Neural cell (in vitro differentiated cells): ENCODE results near the gene MAD1L1. TPM values are rescaled to one million over a fixed set of nuclear protein-coding genes. Genes with fewer than 3 reads are reported as not detected.

Experiments used
- H2AFZ ChIP-seq: fragments of 200-600, 300-800 bp; sonication (generic), shearing (Covaris generic); 2 replicates; pipeline ENCODE4 v1.6.0; 2014; ENCODE audit warnings: low read depth, mild to moderate bottlenecking, antibody characterized with exemption, low read length, moderate library complexity
- H3F3A ChIP-seq: fragments of 200-600 bp; shearing (Covaris generic); 2 replicates; pipeline ENCODE4 v1.6.1; 2016; ENCODE audit warnings: mild to moderate bottlenecking, moderate library complexity, mixed read lengths, antibody characterized with exemption, low read length; ENCODE audit not compliant: insufficient read depth, poor library complexity, severe bottlenecking
- H3K27ac ChIP-seq: fragments of 200-600, 300-800 bp; sonication (generic), shearing (Covaris generic); 2 replicates; pipeline ENCODE4 v1.5.1; 2014; ENCODE audit warnings: mild to moderate bottlenecking, low read length, moderate library complexity
- H3K27me3 ChIP-seq: fragments of 300-800, 200-600 bp; sonication (generic), shearing (Covaris generic); 2 replicates; pipeline ENCODE4 v1.6.0; 2014; ENCODE audit warnings: mild to moderate bottlenecking, low read depth, low read length, moderate library complexity; ENCODE audit not compliant: insufficient read depth
- H3K36me3 ChIP-seq: fragments of 300-800, 200-600 bp; sonication (generic), shearing (Covaris generic); 2 replicates; pipeline ENCODE4 v1.5.1; 2014; ENCODE audit warnings: mild to moderate bottlenecking, antibody characterized with exemption, low read length, moderate library complexity; ENCODE audit not compliant: insufficient read depth
- H3K4me2 ChIP-seq: fragments of 300-800, 200-600 bp; sonication (generic), shearing (Covaris generic); 2 replicates; pipeline ENCODE4 v1.6.0; 2014; ENCODE audit warnings: mild to moderate bottlenecking, low read length
- H3K4me3 ChIP-seq: fragments of 300-800, 200-600 bp; sonication (generic), shearing (Covaris generic); 2 replicates; pipeline ENCODE4 v1.5.1; 2014; ENCODE audit warnings: mild to moderate bottlenecking, low read length, moderate library complexity
- H3K79me2 ChIP-seq: fragments of 200-600 bp; shearing (Covaris generic); replicated peaks from 2 replicates; pipeline ENCODE4 v1.6.0; 2014; ENCODE audit warnings: mild to moderate bottlenecking, low read length, moderate library complexity; ENCODE audit not compliant: insufficient read depth
- H3K9ac ChIP-seq: fragments of 300-800, 200-600 bp; sonication (generic), shearing (Covaris generic); 2 replicates; pipeline ENCODE4 v1.6.1; 2016; ENCODE audit warnings: mild to moderate bottlenecking, low read length, mixed read lengths
- H3K9me2 ChIP-seq: fragments of 200-600 bp; shearing (Covaris generic); 2 replicates; pipeline ENCODE4 v1.6.1; 2016; ENCODE audit warnings: mild to moderate bottlenecking, low read length, mixed read lengths; ENCODE audit not compliant: insufficient read depth
- H3K9me3 ChIP-seq: fragments of 200-600, 300-800 bp; sonication (generic), shearing (Covaris generic); 2 replicates; pipeline ENCODE4 v1.6.1; 2016; ENCODE audit warnings: mild to moderate bottlenecking, mixed run types, low read length, moderate library complexity, mixed read lengths
- H4K20me1 ChIP-seq: fragments of 200-600 bp; shearing (Covaris generic); 2 replicates; pipeline ENCODE4 v1.6.1; 2016; ENCODE audit warnings: mild to moderate bottlenecking, mixed run types; ENCODE audit not compliant: insufficient read depth
- CTCF ChIP-seq: fragments of 450-650 bp; IDR thresholded peaks from 2 replicates; pipeline ENCODE4 v1.5.1; 2014; ENCODE audit warnings: antibody characterized with exemption, mild to moderate bottlenecking, moderate library complexity; ENCODE audit not compliant: poor library complexity, severe bottlenecking
- EP300 ChIP-seq: fragments of 450-650 bp; conservative IDR thresholded peaks from 2 replicates; pipeline ENCODE4 v1.6.1; 2014; ENCODE audit warnings: antibody characterized with exemption, mild to moderate bottlenecking, moderate library complexity; ENCODE audit not compliant: poor library complexity, severe bottlenecking
- EZH2 ChIP-seq: fragments of 200-600, 300-800 bp; shearing (Covaris generic), sonication (generic); IDR thresholded peaks from 2 replicates; pipeline ENCODE4 v1.6.1; 2014; ENCODE audit warnings: antibody characterized with exemption, low read length, borderline replicate concordance, mild to moderate bottlenecking; ENCODE audit not compliant: insufficient read depth, poor library complexity, severe bottlenecking
- MXI1 ChIP-seq: fragments of 450-650 bp; conservative IDR thresholded peaks from 2 replicates; pipeline ENCODE4 v1.6.1; 2014; ENCODE audit warnings: antibody characterized with exemption, mild to moderate bottlenecking; ENCODE audit not compliant: poor library complexity, severe bottlenecking
- POLR2AphosphoS5 ChIP-seq: IDR thresholded peaks from 2 replicates; pipeline ENCODE4 v1.6.1; 2012
- RAD21 ChIP-seq: fragments of 450-650 bp; conservative IDR thresholded peaks from 2 replicates; pipeline ENCODE4 v1.6.1; 2014; ENCODE audit warnings: antibody characterized with exemption, mild to moderate bottlenecking, moderate library complexity
- REST ChIP-seq: IDR thresholded peaks from 2 replicates; pipeline ENCODE4 v1.6.1; 2012; ENCODE audit warnings: borderline replicate concordance
- SMC3 ChIP-seq: fragments of 450-650 bp; conservative IDR thresholded peaks from 2 replicates; pipeline ENCODE4 v1.6.1; 2014; ENCODE audit warnings: antibody characterized with exemption, mild to moderate bottlenecking, moderate library complexity; ENCODE audit not compliant: poor library complexity
- TAF1 ChIP-seq: IDR thresholded peaks from 2 replicates; pipeline ENCODE4 v1.6.1; 2012; ENCODE audit warnings: low read depth
- polyA plus RNA-seq: library from polyadenylated mRNA; depleted of rRNA; stranded (reverse); fragments of >200 nt; gene quantifications from 2 replicates; pipeline ENCODE4 v1.2.3, GENCODE V29; 2014

MAD1L1 gene
- polyA plus RNA-seq, 1 donor from 2014 or later: 31.4 TPM

GRCh38 chr7:1787241-1787640 is 445.5 kb downstream of the MAD1L1 start:
- H3K4me3 ChIP-seq: no peak overlapping the region
- H3K36me3 ChIP-seq: no peaks in the 10 kb centered on the region
- no peak overlapping the region for H2AFZ ChIP-seq
- no peak for TF ChIP-seq EP300
- no peak for TF ChIP-seq CTCF
- no peak for TF ChIP-seq POLR2AphosphoS5
- TF ChIP-seq MXI1: no peak
- TF ChIP-seq EZH2: no peak
- no peak for TF ChIP-seq SMC3
- no peak for TF ChIP-seq REST
- no peak overlapping the region for H3K27ac ChIP-seq
- no peak overlapping the region for H3K4me2 ChIP-seq
- H3K9me3 ChIP-seq: peaks cover 2% of the 10 kb centered on the region
- no peaks in the 10 kb centered on the region for H3K9me2 ChIP-seq
- no peaks in the 10 kb centered on the region for H4K20me1 ChIP-seq
- no peak overlapping the region for H3K9ac ChIP-seq
- H3K79me2 ChIP-seq: no peaks in the 10 kb centered on the region
- no peaks in the 10 kb centered on the region for H3K27me3 ChIP-seq
- H3F3A ChIP-seq: no peaks in the 10 kb centered on the region

GRCh38 chr7:1785839-1786238 is 446.9 kb downstream of the MAD1L1 start:
- no peak overlapping the region for H3K4me2 ChIP-seq
- H3K79me2 ChIP-seq: no peaks in the 10 kb centered on the region
- H3K27ac ChIP-seq: no peak overlapping the region
- no peak overlapping the region for H3K4me3 ChIP-seq
- no peaks in the 10 kb centered on the region for H3K27me3 ChIP-seq
- no peaks in the 10 kb centered on the region for H3K9me2 ChIP-seq
- no peak overlapping the region for H3K9ac ChIP-seq
- TF ChIP-seq EP300 (no peak), CTCF (no peak), MXI1 (no peak), SMC3 (no peak), RAD21 (no peak), TAF1 (no peak), POLR2AphosphoS5 (no peak), REST (no peak), EZH2 (no peak)
- H3F3A ChIP-seq: no peaks in the 10 kb centered on the region
- no peaks in the 10 kb centered on the region for H3K9me3 ChIP-seq
- H2AFZ ChIP-seq: no peak overlapping the region
- H3K36me3 ChIP-seq: no peaks in the 10 kb centered on the region
- no peaks in the 10 kb centered on the region for H4K20me1 ChIP-seq
